ENCODE measurements around the gene FRZB.
"Not testable (repeated sequence)": the region's sequence is repeated elsewhere in the genome, so short reads cannot be mapped to it uniquely, and the experiment has no call there.

The FRZB gene

GRCh38 chr2:182890773-182891378, 24.4 kb upstream of the FRZB start:
- DNase-seq = no peak

GRCh38 chr2:182890305-182890704, 23.9 kb upstream of the FRZB start:
- DNase-seq = no peak

- DNase-seq = no peak
Measured at GRCh38 chr2:182887753-182888415, 21.4 kb upstream of the FRZB start.

- no peak for DNase-seq
Measured at GRCh38 chr2:182887093-182887492, 20.7 kb upstream of the FRZB start.

- no peak for DNase-seq
Measured at GRCh38 chr2:182885771-182886170, 19.3 kb upstream of the FRZB start.

GRCh38 chr2:182883451-182883850, 17.0 kb upstream of the FRZB start:
- no peak for DNase-seq

- DNase-seq = not testable (repeated sequence)
Measured at GRCh38 chr2:182880100-182880499, 13.7 kb upstream of the FRZB start.

- not testable (repeated sequence) for DNase-seq
Measured at GRCh38 chr2:182876653-182877052, 10.2 kb upstream of the FRZB start.

- DNase-seq = no peak
Measured at GRCh38 chr2:182870227-182870626, 3.8 kb upstream of the FRZB start.

- no peak for DNase-seq
Measured at GRCh38 chr2:182868054-182868796, 1.8 kb upstream of the FRZB start.

GRCh38 chr2:182867426-182868053, 1.1 kb upstream of the FRZB start:
- DNase-seq = no peak

- DNase-seq = peak in 4 of 51 donors; percentile 10 to 46 (median 26)
Measured at GRCh38 chr2:182866095-182866460, 359 bp downstream of the FRZB start.

- peak in 1 of 51 donors; percentile 13 for DNase-seq
Measured at GRCh38 chr2:182864949-182865570, 1.4 kb downstream of the FRZB start.

- no peak for DNase-seq
Measured at GRCh38 chr2:182863642-182864041, 2.8 kb downstream of the FRZB start.

- no peak for DNase-seq
Measured at GRCh38 chr2:182862091-182862490, 4.3 kb downstream of the FRZB start.

- DNase-seq = no peak
Measured at GRCh38 chr2:182860858-182861257, 5.6 kb downstream of the FRZB start.

- DNase-seq = no peak
Measured at GRCh38 chr2:182858671-182859070, 7.8 kb downstream of the FRZB start.

GRCh38 chr2:182855376-182855775, 11.1 kb downstream of the FRZB start:
- DNase-seq = no peak

GRCh38 chr2:182854375-182855105, 11.9 kb downstream of the FRZB start:
- no peak for DNase-seq

GRCh38 chr2:182852801-182853200, 13.6 kb downstream of the FRZB start:
- DNase-seq = no peak

GRCh38 chr2:182852090-182852489, 14.3 kb downstream of the FRZB start:
- DNase-seq = no peak

Measured in hypothalamus (tissue), 51 donors.